Breast epithelium (tissue), 3 donors: Measurements from ENCODE around the gene SLC41A3.

Experiments used
- CTCF ChIP-seq, 3 donors: fragments of 450-650 bp; IDR thresholded peaks; one replicate each; pipeline ENCODE4 v1.5.1; 2016 to 2017; ENCODE audit warnings: antibody characterized with exemption in 3 of 3, mild to moderate bottlenecking in 3 of 3, moderate library complexity in 3 of 3
- POLR2AphosphoS5 ChIP-seq, 3 donors: sonication (generic); formaldehyde crosslinking; IDR thresholded peaks; one replicate each; pipeline ENCODE4 v1.6.1; 2017; ENCODE audit warnings: antibody characterized with exemption in 3 of 3

GRCh38 chr3:126025116-126025729 is 58.7 kb downstream of the SLC41A3 start:
- TF ChIP-seq CTCF (IDR thresholded peaks at IDR 0.05) (no peak), POLR2AphosphoS5 (IDR thresholded peaks at IDR 0.05) (no peak)
